Activated CD4-positive, alpha-beta memory T cell treated with anti-CD3 and anti-CD28 coated beads, Interleukin-2, amount 10 ng/mL, durations not matched to agents 7 days and 5 days (primary cell): ENCODE data around the gene EEF1AKMT3. TPM values are rescaled to one million over a fixed set of nuclear protein-coding genes. Genes with fewer than 3 reads are reported as not detected.

ENCODE experiments used
- CTCF ChIA-PET: fragments of 350-600 bp; sonication (Branson Sonifier 250); formaldehyde crosslinking; loops from one replicate; lab custom pipeline; 2021; ENCODE audit warnings: antibody characterized with exemption, inconsistent platforms; lab: Charles Lee
- POLR2A ChIA-PET: fragments of 350-600 bp; sonication (Branson Sonifier 250); formaldehyde crosslinking; loops from one replicate; lab custom pipeline; 2021; ENCODE audit warnings: antibody characterized with exemption; lab: Charles Lee
- DNase-seq: peaks from one replicate; pipeline ENCODE4 v3.0.0-alpha.2; 2020
- H3K27ac Mint-ChIP-seq: one replicate; pipeline ENCODE4 v1.8.0; 2021; ENCODE audit warnings: mild to moderate bottlenecking, mixed read lengths
- H3K27me3 Mint-ChIP-seq: one replicate; pipeline ENCODE4 v1.8.0; 2021; ENCODE audit warnings: mixed read lengths
- H3K36me3 Mint-ChIP-seq: one replicate; pipeline ENCODE4 v1.8.0; 2021; ENCODE audit warnings: low read depth, mixed read lengths
- H3K4me1 Mint-ChIP-seq: one replicate; pipeline ENCODE4 v1.8.0; 2021; ENCODE audit warnings: mixed read lengths
- H3K4me3 Mint-ChIP-seq: one replicate; pipeline ENCODE4 v1.8.0; 2021; ENCODE audit warnings: mild to moderate bottlenecking, mixed read lengths
- H3K9me3 Mint-ChIP-seq: one replicate; pipeline ENCODE4 v1.8.0; 2021; ENCODE audit warnings: mixed read lengths
- total RNA-seq, 2 experiments: library from RNA; stranded (reverse); gene quantifications; one replicate each; pipeline ENCODE4 v1.2.3, GENCODE V29; 2021

Gene EEF1AKMT3
- total RNA-seq, 2 experiments from 2014 or later = 4.2 to 4.7 TPM

GRCh38 chr12:57830393-57830792, 58.0 kb downstream of the EEF1AKMT3 start:
- H3K4me3 Mint-ChIP-seq = no peak overlapping the region
- POLR2A ChIA-PET = no interaction called here
- no peak overlapping the region for H3K27ac Mint-ChIP-seq
- H3K9me3 Mint-ChIP-seq = no peaks in the 10 kb centered on the region
- H3K4me1 Mint-ChIP-seq = peaks cover 43% of the 10 kb centered on the region
- CTCF ChIA-PET = interaction anchor here (0.6 to 2.0 kb wide), 4 partner anchors 14 to 75 kb away, joined by 4 to 11 read pairs (median 8); no protein-coding TSS in a partner anchor
- no peaks in the 10 kb centered on the region for H3K27me3 Mint-ChIP-seq
- DNase-seq = no peak
- peaks cover 28% of the 10 kb centered on the region for H3K36me3 Mint-ChIP-seq

Other genes with a start within 250 kb of the EEF1AKMT3 start
- 10 to 100 TPM; 71.7 to 73.4 TPM for gene MBD6, start 249.8 kb upstream of the EEF1AKMT3 start, total RNA-seq
- gene DCTN2, start 225.4 kb upstream of the EEF1AKMT3 start, total RNA-seq = 10 to 100 TPM; 80.9 to 85.1 TPM
- 1 to 10 TPM in 1 of 2 experiments, under 1 TPM in 1; 0.93 to 1.0 TPM for gene KIF5A, start 222.6 kb upstream of the EEF1AKMT3 start, total RNA-seq
- gene PIP4K2C, start 181.4 kb upstream of the EEF1AKMT3 start, total RNA-seq = 10 to 100 TPM; 21.6 to 21.9 TPM
- 10 to 100 TPM; 19.3 to 21.8 TPM for gene DTX3, start 167.8 kb upstream of the EEF1AKMT3 start, total RNA-seq
- gene ARHGEF25, start 161.2 kb upstream of the EEF1AKMT3 start, total RNA-seq = under 1 TPM; 0.55 to 0.93 TPM
- 1 to 10 TPM; 1.4 to 1.8 TPM for gene B4GALNT1, start 139.4 kb upstream of the EEF1AKMT3 start, total RNA-seq
- 100 to 1,000 TPM; 146 to 152 TPM for gene OS9, start 78.5 kb upstream of the EEF1AKMT3 start, total RNA-seq
- 10 to 100 TPM; 84.5 to 85.1 TPM for gene AGAP2, start 33.9 kb upstream of the EEF1AKMT3 start, total RNA-seq
- 10 to 100 TPM; 21.8 to 23.0 TPM for gene TSPAN31, start 27.6 kb upstream of the EEF1AKMT3 start, total RNA-seq
- 10 to 100 TPM; 87.7 to 88.6 TPM for gene CDK4, start 20.3 kb upstream of the EEF1AKMT3 start, total RNA-seq
- gene MARCHF9, start 17.5 kb upstream of the EEF1AKMT3 start, total RNA-seq = 10 to 100 TPM; 29.2 to 31.4 TPM
- gene CYP27B1, start 5.5 kb upstream of the EEF1AKMT3 start, total RNA-seq = 1 to 10 TPM; 3.3 to 4.3 TPM
- 10 to 100 TPM; 12.5 to 13.8 TPM for gene METTL1, start 509 bp upstream of the EEF1AKMT3 start, total RNA-seq
- gene TSFM, start 10.2 kb downstream of the EEF1AKMT3 start, total RNA-seq = 10 to 100 TPM; 28.9 to 31.5 TPM
- gene AVIL, start 46.1 kb downstream of the EEF1AKMT3 start, total RNA-seq = 1 to 10 TPM; 1.5 to 2.4 TPM
- gene CTDSP2, start 74.1 kb downstream of the EEF1AKMT3 start, total RNA-seq = 100 to 1,000 TPM; 137 to 141 TPM
- gene ATP23, start 169.0 kb downstream of the EEF1AKMT3 start, total RNA-seq = 10 to 100 TPM; 17.1 to 18.7 TPM